GM18505 (cell line): ENCODE measurements around the gene INS.

Experiments
- ATAC-seq: cut with Tn5 transposase; IDR thresholded peaks from one replicate; pipeline ENCODE4 v1.9.1; 2021; ENCODE audit not compliant: unreplicated experiment
- POLR2A ChIP-seq: IDR thresholded peaks from 4 replicates; pipeline ENCODE4 v1.6.1; 2011; ENCODE audit warnings: borderline replicate concordance; ENCODE audit not compliant: insufficient read depth, insufficient read length; ENCODE audit errors: extremely low read depth

INS gene

DNA sequence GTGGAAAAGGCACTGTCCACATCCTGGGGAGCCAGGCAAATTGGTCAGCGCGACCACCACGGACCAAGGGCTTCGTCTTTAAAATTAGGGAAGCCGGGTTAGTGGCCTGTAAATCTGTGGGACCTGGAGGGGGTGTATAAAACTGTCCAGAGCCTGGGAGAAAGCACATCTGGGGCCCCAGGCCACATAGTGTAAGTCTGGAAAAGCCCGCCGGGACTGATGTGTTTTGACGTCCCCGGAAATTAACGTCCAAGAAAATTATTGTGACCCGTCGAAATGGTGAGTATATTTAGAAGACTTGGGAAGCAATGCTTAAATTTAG lies 17.6 kb downstream of the INS start:
- TF ChIP-seq POLR2A = no peak
- no peak for ATAC-seq

DNA sequence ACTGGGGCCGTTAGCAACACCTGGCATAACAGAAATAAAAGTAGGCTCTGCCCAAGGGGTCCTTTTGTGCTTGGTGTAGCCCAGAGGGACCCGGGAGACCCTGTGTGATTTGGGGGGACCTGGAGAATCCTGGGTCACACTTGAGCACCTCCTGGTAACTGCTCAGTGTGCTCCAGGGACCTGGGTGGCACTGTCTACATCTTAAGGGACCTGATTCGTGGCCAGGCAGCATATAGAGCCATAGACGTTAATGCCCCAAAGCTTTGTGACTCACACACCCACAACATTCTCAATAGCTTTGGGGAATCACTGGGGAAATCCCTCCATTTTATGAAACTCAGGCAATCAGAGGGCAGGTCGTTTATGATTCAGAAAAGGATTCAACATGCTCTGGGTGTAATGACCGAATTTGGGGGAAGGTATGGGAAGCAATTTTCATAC lies 18.2 kb downstream of the INS start:
- no peak for ATAC-seq
- no peak for TF ChIP-seq POLR2A

- no peak for TF ChIP-seq POLR2A
- ATAC-seq = no peak
Measured at GRCh38 chr11:2142300-2142759, 18.7 kb downstream of the INS start.

DNA sequence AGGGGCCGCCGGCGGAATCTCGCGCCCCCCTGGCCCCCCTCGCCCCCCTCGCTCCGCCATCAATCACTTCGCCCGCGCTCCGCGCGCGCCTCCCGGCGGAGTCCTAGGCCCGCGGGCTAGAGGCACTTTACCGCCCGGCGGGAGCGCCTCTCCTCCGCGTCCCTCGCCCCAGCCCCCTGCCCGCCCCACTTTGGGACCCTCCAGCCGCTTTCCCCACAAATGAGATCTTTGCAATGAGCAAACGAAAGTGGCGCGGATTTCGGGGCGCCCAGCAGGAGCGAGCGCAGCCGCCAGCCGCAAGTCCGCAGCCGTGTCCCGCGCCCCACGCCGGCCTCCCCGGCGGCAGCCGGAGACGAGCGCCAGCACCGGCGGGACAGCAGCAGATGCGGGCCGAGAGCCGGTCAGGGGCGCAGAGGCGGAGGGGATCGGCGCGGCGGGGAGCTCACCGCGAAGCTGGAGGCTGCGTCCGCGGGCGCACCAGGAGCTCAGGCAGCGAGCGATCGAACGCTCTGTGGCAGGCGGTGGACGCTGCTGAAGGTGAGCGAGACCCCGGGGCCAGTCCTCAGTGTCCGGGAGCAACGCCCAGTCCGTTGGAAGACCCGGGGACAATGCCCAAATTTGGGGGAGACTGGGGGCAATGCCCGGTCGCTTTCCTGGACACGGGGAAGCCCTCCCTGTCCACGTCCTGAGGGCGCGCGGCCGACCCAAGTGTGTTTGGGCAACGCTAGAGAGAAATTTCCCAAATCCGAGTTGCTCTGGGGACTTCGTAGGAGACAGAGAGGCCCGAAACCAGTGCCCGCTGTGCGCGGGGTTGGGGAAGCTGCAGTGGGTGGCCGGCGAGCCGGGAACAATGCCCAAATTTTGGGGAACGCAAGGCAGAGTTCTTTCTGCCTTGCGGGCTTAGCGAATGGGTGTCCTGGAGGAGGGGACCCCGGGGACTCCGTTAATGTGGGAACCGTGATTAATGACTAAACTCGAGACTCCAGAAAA lies 20.3 kb downstream of the INS start:
- no peak for ATAC-seq
- TF ChIP-seq POLR2A = no peak

GRCh38 chr11:2139621-2140337 lies 21.2 kb downstream of the INS start:
- no peak for ATAC-seq
- no peak for TF ChIP-seq POLR2A

GRCh38 chr11:2139123-2139521 lies 21.9 kb downstream of the INS start, which contains the start of gene IGF2:
IGF2 (minus strand) TSS chr11:2139389; CDS start chr11:2135523, 3,866 bp downstream.
- no peak for ATAC-seq

GRCh38 chr11:2138431-2139122 lies 22.4 kb downstream of the INS start:
- no peak for TF ChIP-seq POLR2A
- no peak for ATAC-seq

More at GRCh38 chr11:2139123-2139521, 21.9 kb downstream of the INS start, which contains the start of gene IGF2:
- TF ChIP-seq POLR2A = no peak

GRCh38 chr11:2138068-2138430 lies 23.0 kb downstream of the INS start:
- ATAC-seq = no peak
- TF ChIP-seq POLR2A = no peak

- no peak for TF ChIP-seq POLR2A
- ATAC-seq = no peak
Measured at GRCh38 chr11:2137202-2138067, 23.6 kb downstream of the INS start.

DNA sequence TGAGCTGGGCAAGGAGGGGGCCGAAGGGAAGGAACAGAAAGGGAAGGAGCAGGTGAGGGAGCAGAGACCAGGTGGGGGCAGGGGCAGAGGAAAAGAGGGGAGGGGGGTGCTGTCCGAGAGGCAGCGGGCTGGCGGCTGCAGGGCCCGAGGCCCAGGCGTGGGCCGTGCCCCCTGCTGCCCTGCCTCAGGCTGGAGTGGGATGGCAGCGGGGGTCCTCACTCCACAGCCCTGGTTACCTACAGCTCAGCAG lies 24.1 kb downstream of the INS start:
- no peak for ATAC-seq
- no peak for TF ChIP-seq POLR2A

DNA sequence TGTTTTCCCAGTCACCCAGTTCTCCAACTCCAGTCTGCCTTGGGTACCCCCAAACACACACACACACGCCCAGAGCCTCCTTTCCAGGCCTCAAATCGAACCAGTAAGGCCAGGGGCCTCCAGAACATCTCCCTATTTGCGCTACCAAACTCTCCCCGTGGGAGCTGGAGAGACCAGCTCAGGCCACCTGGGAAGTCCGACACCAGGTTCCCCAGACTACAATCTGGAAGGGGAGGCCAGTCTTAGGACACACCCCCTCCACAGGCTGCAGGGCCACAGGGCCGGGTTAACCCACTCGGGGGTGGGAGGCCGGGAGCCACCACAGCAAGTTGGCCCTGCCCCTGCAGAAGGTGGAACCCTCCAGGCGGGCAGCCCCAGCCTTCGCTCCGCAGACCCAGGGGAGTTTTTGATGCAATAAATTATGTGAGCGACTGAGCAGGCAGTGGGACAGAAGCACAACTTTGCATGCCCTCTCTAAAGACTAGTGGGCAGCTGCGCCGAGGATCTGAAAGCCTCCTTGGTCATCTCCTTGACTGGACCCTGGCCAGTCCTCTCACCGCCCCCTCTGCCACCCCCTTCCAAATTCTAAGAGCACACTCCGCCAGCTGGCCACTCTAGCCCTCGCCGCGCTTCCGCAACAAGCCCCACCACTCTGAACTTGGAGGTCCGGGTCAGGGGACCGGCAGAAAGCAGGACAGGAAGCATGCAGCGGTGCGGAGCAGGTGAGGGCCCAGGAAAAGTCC lies 24.6 kb downstream of the INS start:
- TF ChIP-seq POLR2A = no peak
- no peak for ATAC-seq

DNA sequence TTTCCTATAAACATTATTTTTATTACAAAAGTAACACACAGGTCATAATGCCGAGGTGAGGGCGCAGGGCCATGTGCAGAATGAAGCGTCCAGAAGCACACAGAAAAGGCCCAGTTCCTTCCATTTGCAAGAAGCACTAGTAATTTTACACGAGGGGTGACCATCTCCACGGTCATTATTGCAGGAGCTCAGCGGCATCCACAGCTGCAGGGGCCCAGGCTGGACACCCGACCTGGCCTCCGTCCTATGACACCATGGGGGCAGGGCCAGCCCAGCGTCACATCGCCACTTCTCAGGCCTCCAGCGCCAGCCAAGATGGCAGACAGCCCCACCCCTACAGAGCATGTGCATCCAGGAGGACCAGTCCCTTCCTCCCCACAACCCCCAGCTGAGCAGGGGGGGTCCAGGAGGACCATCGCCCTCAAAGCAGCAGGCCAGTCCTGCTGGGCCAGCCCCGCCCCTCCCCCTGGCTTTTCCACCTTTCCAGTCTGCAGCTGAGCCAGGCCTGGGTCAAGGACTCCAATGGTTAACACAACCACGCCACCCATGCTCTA lies 25.3 kb downstream of the INS start:
- no peak for ATAC-seq
- TF ChIP-seq POLR2A = no peak
